C1 segment of cervical spinal cord (tissue), 14 donors: Measurements from ENCODE around the gene PVALEF.
A peak's percentile ranks its signal among the peaks of the same experiment; 100 is the strongest.

ENCODE experiments used
- DNase-seq, 14 donors: peaks; one replicate each; lab custom pipeline; 2025; lab: John Stamatoyannopoulos, UW

PVALEF gene

DNA sequence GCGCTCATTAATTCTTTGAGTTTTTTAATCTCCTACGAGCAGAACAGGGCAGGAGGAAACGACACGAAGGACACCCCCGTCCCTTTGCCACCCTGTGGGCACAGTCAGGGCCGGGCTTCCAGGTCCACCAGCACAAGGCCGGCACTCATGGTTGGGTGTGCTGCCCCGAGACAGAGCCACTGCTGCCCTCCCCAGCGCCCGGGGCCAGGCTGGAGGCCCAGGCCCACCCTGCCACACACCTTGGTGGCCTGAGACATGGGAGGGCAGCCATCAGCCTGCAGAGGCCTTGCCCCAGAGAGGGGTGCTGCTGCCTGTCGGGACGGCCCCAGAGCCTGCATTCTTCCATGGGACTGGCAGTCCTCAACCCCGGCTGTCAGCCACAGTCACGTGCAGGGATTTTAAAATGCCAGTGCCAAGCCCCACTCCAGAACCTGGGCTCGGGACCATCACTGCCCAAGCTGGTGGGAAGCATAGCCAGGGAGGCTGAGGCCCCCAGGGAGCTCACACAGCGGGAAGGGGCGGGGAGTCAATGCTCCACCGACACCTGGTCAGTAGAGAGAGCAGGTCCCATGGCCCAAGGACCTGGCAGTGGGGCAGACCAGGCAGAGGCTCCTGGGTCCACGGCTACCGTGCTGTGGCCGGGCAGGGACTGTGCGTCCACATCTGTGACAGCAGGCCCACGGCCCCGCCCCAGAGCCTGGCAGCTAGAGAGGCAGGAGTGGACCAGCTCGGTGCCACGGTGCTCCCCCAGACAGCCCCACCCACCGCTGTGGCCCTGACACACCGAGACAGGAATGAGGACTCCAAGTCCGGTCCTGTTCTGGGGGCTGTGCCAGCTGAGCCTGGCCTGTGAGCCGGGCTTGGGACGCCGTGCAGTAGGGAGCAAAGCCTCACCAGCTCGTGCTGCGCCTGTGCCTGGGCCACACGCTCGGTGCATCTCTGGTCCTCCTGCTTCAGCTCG, 29.9 kb downstream of the PVALEF start:
- no peak for DNase-seq

DNA sequence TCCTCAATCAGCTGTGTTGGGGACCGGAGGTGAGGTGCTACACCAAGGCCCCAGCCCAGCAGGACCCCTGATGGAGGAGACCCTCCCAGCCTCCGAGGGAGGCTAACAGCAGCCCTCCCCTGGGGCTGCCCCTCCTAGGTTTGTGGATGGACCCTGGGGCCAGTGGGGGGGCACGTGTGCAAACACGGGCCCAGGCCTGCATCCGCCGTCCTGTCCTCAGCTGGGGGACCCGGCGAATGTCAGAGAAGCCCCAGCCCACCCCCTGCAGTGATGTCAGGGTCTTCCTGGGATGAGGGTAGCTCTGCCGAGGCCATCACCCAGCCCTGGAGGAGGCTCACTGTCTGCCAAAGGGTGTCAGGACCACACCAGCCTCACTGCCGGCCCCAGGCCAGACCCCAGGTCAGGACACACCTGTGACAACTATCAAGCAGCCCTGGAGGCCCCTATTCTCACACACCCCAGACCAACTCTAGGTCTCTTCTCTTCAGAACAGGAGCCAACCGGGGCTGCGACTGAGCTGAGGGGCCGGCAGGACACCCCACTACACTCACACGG, 30.7 kb downstream of the PVALEF start:
- no peak for DNase-seq

DNA sequence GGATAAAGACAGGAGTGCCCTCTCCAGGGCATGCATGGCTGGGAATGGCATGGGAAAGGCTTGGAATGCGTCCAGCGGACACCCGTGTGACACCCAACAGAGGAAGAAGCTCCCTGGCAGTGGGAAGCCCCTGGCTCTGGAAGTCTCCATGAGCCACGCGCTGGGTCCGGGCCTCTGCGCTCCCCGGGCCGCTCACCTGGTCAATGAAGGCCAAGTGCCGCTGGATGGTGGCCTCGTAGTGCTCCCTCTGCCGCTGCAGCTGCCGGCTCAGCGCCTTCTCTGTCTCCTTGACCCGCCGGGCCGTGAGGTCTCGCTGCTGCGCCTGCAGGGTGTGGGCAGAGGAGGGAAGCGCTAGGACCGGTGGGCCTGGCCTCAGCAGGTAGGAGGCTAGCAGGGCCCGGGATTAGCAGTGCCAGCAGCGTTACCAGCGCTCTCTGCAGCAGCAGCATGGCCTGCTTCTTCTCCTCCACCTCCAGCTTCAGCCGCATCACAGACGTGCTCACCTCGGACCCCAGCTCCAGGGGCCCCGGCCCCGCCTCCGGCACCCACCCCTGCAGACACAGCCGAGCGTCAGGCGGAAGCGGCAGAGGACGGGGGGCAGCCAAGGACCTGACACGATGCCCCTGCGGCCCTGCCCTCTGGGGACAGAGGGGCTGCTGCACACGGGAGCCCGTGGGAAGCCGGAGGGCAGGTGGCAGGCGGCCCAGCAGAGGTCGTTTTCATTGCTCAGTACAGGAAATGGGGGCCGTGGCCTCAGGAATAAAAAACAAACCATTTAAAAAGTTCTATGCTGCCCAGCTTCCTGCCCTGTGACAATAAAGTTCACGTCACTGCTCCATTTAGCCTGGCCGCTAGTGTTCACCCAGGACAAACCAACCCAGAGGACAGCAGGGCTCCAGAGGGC, 31.4 kb downstream of the PVALEF start:
- DNase-seq = no peak

DNA sequence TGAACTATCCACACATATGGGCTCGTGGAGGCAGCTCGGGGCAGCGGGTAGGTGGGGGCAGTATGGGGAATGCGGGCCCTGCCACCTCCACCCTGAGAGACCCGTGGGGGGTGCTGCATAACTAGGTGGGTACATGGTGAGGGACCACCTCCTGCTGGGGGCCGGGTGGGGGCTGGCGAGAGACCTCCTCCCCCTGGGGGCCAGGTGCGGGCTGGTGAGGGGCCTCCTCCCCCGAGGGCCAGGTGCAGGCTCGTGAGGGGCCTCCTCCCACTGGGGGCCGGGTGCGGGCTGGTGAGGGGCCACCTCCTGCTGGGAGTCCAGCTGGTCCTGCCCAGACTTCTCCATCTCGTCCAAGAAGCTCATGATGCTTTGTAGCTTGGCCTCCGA, 32.1 kb downstream of the PVALEF start:
- no peak for DNase-seq

DNA sequence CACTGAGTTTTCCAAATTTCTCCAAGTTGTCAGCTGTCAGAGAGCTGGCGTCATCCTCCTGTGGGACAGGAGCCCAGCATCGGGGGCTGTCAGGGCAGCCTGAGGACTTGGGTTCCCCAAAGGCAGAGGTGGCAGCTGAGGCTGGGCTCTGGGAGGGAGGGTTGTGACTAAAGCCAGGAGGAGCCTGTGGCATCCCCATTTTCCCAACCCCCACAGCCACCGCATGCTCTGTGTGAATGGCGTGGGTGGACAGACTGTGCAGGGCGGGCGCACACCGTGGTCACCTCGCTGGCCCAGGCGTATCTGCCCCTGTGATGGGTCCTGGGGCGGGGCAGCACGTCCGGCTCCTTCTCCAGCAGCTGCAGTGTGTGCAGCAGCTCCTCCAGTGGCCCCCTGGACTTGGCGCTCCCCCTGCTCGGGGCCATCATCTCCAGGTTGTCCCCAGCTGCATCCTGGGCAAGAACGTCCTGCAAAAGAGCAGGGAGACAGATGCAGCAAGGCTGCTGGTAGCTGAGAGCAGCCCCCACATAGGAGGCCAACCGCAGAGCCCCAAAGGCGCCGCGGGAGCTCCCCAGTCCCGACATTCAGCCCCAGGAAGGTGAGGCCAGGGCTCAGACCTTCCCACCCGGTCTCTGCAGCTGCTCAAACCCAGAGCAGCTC, 32.7 kb downstream of the PVALEF start:
- no peak for DNase-seq

DNA sequence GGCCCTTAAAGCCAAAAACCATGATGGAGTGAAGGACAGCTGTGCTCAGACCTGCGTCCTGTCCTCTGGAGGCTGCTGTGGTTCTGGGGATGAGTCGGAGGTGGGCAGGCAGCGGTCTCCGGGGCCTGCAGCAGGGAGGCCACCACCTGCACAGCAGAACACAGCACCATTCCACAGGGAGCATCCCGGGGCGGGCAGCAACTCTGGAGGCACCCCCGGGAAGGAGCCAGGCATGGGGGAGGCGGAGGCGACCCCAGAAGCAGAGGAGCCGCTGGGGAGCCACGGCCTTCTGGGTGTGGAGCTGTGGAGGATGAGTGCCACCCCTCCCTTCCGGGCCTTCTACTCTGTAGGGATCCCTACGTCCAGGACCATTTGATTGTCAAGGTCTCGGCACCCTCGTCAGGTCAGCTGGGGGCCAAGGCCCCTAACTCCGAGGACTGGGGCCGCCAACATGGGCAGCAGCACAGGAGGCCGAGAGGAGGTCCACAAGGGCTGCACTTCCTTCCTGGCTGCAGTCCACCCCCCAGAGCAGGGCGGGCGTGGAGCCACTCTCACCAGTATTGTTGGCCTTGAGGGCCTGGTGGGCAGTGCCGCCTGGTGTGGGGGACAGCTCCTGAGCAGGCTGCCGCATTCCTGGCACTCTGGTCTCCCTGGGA, 33.6 kb downstream of the PVALEF start:
- DNase-seq = no peak

DNA sequence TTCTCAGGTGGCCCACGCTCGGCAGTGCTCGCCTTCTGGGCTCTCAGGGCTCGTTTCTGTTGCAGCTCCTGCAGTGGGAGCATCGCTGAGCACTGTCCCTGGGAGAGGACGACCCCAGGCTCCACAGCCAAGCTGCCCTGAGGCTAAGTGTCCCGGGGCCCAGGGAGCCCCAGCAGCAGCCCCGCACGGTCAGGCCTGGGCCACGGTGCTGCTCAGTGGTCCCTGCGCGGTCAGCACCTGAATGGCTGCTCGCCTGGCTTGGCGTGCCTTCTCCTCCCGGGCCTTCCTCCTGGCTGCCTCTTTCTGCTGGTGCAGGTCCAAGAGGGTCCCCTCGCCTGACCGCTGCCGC, 34.1 kb downstream of the PVALEF start:
- DNase-seq = no peak

DNA sequence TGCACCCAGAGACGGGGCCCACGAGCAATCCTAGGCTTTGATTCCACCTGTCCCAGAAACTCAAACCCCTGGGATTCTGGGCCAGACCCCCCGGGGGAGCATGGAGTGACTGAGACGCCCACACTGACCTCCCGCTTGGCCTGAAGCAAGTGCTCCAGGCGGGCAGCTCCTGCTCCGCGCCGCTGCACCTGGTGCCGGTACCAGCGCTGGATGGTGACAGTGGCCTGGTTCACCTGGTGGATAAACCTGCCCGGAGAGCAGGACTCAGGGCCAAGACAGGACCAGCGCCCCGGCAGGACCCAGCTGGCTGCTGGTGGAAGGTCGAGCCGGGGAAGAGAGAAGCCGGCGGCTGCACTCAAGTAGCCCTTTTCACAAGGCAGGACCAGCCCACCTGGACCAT, 34.9 kb downstream of the PVALEF start:
- no peak for DNase-seq

DNA sequence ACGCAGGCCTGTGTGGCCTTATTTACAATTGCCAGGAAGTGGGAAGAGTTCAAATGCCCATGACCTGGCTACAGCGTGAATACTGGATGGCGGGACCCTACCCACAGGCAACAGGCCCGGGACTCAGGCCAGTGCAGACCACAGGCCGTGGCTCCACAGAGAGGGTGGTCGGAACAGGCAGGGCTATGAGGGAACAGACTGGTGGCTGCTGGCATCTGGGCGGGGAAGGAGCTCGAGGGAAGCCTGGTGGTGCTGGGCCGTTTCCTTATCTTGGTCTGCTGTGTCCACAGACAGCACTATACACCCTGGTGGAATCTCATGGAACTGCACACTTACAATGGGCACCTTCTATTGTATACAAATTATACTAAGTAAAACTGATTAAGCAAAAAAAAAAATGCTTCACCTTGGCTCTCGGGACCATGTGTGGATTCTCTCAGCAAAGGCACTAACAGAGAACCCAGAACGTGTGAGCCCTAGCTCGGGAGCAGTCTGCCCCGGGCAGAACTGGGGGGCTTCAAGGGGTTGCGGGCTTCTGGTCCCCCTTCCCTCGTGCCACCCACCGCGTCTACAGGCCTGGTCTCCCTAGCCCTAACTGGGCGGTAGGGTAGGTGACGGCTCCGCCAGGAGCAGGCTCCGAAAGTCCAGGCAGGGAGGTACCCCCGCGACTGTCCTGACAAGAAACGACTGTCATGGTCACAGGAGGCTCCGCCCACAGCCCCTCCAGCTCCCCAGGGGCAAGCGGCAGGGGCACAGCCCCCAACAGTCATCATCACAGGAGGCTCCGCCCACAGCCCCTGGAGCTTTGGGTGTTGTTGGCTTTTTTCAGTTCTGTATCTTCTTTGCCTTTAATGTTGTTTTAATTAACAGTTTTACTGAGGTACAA, 35.6 kb downstream of the PVALEF start:
- DNase-seq = peak in 9 of 14 donors; percentile 6 to 41 (median 21)

DNA sequence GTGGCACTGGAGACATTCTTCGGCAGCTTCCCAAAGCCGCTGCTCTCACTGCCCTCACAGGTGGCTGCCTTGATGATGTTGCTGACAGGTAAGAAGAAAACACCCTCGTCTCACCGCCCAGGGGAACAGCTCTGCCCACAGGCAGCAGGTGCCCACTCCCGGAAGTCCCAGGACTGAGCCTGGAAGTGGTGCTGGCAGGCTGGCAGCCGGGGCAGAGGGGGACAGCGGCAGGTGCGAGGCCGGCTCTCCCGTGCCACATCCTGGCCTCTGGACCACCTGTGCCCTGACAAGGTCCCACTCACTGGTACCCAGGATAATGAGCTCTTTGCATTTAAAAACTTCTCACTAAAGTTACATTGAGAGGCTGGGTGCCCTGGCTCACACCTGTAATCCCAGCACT, 37.0 kb downstream of the PVALEF start:
- no peak for DNase-seq

DNA sequence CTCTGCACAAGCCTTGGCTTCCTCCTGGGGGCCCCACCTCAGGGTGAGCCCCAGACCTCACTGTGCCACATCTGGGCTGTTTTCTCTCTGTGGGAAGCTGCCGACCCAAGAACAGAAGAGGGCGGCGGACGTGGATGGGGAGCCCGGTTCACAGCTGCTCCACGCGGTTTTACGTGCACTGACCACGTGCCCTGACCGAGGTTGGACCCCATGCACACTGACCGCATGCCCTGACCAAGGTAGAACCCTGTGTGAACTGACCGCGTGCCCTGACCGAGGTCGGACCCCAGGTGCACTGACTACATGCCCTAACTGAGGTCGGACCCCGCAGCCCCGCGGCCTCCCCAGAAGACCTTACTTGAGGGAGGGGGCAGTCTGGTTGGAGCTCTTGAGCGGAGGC, 37.8 kb downstream of the PVALEF start:
- no peak for DNase-seq

DNA sequence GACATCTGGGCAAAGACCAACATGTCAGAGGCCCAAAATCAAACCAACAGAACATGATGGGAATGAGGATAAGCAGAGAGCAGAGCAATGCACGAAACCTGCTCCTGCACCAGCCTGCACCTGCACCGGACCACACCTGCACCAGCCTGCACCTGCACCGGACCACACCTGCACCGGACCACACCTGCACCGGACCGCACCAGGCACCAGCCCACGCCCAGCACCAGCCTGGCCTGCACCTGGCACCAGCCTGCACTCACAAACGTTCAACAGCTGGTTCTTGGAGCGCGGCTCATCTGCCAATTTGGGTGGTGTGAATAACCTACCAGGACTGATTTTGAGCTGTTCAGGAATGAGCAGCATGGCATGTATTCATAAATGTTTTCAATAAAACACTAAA, 39.3 kb downstream of the PVALEF start:
- DNase-seq = no peak

DNA sequence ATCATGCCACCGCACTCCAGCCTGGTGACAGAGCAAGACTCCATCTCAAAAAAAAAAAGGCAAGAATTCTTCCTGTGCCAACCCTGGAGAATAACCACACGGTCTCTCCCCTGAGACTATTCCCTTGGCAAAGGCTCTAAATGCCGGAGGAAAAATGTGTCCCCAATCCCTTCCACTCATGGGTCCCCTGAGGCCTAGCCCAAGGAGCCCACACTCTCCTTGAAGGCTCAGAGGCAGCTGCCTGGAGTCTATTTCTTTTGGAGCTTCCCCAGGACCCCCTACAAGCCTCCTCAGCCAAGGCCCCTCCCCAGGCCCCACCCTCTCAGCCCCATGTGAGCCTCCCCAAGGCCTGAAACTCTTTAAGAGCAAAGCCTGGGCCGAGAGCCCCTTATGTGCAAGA, 40.9 kb downstream of the PVALEF start:
- no peak for DNase-seq

DNA sequence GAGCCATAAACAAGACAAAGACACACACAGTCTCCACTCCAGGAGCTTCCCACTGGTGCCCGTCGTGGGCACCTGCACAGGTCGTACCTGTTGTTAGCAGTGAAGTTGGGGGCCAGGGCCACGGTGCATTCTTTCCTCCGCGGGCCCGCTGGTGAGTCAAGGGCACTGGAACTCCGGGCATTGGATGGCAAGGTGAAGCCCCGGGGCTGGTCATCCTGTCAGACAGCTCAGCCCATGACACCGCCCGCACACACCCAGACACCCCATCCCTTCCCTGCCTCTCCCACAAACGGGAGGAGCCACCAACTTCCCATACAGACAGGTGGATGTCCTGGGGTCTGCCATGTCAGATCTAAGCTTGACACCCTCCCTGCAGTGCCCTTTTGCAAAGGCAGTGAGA, 41.4 kb downstream of the PVALEF start:
- DNase-seq = no peak

DNA sequence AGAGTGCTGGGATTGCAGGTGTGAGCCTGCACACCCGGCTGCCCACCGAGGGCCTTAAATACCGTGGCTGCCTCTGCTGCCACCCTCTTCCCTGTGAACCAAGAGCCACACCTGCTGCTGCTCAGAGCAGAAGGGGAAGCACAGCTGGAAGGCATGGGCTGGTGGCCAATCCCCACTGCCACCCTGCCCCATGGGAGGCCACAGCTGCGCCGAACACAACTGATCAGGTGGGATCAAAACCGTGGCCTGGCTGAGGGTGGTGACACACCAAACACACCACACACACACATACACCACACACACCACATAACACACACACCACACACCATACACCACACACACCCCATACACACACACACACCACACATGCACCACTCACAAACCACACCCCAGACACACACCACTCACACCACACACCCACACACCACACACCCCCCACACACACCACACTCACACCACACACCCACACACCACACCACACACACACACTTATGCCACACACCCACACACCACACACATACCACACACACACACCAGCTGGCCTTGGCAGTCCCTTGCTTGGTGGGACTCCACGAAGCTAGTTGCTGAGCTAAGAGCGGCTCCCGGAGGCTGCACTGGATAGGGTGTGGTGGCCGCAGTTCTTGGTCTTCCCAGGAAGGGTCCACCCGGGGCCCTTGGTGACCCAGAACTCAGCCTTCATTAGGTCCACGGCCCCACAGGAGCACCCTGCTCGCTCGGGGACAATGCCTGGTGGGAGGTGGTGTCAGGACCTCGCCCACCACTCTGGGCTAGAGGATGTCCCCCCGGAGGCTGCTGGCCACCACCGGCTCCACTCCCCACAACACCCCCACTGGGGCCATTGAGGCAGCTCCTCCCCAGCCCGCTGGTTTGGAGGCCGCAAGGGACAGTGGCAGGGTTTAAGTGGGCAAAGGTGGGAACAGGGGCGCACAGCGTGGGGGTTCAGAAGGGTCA, 42.6 kb downstream of the PVALEF start:
- no peak for DNase-seq

DNA sequence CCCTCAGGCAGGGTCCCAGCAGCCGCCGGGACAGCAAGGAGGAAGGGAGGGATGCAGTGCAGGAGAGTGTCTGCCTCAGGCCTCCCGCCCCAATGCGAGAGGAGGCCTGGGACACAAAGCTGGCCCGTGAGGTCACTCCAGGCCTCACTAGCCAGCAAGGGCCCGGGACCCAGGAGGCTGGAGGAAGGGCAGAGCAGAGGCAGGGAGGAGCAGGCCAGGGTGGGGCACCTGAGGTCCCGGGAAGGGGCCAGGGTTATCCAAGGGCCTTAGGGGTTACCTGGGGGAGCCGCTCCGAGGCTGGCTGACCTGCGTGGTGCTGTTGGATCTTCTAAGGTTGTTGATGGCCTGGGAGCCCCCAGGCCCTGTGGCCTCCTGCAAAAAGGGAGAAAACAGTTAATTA, 43.3 kb downstream of the PVALEF start:
- no peak for DNase-seq

DNA sequence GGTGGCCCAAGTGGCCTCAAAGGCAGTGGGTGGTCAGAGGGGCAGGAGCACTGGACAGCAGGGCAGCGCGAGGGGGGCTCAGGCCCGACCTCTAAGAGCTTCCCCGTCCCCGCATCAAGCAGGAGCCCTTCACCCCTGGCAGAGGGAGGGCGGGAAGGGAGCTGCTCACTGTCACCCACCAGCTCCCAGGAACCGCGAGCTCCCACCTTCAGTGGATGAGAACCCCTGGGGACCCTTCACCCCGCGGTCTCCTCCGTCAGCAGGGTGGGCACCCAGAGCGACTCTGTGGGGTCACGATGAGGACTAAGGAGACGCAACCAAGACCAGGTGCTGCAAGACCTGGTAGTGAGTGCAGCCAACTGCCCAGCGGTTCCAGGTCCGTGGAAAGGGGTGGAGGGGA, 43.8 kb downstream of the PVALEF start:
- no peak for DNase-seq

DNA sequence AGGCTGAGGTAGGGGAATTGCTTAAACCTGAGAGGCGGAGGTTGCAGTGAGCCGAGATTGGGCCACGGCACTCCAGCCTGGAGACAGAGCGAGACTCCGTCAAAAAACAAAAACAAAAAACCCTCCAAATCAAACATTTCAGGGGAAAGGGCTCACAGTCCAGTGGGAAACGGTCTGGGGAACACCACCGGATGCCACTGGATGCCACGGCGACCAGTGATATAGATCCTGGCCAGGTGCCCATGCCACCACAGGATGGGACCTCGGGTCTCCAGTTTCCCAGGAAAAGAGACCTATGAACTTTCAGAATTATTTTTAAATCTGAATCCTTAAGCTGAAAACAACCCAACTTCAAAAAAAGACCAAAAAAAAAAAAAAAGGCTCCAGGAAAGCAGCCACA, 45.2 kb downstream of the PVALEF start:
- no peak for DNase-seq

DNA sequence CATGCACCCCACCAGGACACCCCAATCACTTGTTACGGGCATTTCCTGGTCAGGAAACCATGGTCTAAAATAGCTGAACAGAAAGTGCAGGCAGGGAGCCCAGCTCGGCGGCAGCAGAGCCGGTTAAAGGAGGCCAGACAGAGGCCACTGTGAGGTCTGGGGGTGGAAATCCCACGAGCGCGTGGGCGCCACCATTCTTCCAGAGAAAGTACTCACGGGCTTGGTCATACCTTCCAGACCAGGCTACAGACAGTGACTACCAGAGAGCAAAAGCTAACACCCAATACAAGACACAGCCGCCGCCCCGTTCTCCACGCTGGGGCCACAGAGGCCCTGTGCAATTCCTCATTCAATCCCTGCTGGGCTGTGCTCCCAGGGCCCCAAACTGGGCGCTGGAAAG, 45.6 kb downstream of the PVALEF start:
- no peak for DNase-seq
